AG09319 (cell line): ENCODE data around the gene GNG2.

ENCODE experiments used
- DNase-seq: peaks from one replicate; pipeline ENCODE4 v3.0.0-alpha.2; 2010; ENCODE audit warnings: low read depth; ENCODE audit errors: extremely low read depth
- CTCF ChIP-seq: IDR thresholded peaks from 2 replicates; pipeline ENCODE4 v1.5.1; 2011; ENCODE audit warnings: low read depth, mild to moderate bottlenecking, inconsistent platforms, low read length, moderate library complexity

Gene GNG2

DNA sequence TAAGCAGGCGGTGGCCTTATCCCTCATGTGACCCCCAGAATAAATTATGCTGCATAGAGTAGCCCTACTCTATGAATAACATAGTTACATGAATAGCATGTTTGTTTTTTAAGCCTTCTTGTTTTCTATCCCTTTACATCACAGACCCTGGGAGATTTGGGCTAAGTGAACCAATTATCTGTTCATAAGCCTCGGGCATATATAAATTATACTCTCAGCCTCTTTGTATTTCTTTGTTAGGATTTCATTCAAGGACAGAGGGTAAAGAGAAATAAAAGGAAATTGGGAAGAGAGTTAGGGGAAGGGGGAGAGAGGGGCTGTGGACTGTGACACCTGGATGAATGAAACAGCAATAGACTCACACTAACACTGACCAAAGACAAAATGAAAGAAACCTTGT is 93.6 kb downstream of the GNG2 start:
- DNase-seq: no peak
- no peak for TF ChIP-seq CTCF

GRCh38 chr14:51954657-51955056 is 94.2 kb downstream of the GNG2 start:
- TF ChIP-seq CTCF: no peak
- no peak for DNase-seq

- TF ChIP-seq CTCF: no peak
- no peak for DNase-seq
Observed at GRCh38 chr14:51957950-51958349, 97.5 kb downstream of the GNG2 start.

GRCh38 chr14:51959928-51960327 is 99.5 kb downstream of the GNG2 start:
- DNase-seq: no peak
- TF ChIP-seq CTCF: no peak

DNA sequence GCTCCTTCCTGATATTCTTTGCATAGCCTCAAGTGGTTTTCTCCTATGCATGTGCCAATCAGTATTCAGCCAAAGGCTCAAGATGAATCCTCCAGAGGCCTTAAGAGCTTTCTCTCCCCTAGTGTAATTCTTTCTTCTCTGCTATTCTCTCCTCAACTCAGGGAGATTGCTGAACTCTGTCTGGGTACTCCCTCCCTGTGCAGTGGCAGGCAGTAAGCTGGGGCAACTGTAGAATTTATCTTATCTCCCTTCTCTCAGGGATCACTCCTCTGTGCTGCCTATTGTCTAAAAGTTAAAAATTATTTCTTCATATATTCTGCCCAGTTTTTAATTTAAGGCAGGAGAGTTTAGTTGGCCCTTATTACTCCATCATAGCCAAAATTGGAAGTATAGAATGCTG is 100.5 kb downstream of the GNG2 start:
- DNase-seq: no peak
- no peak for TF ChIP-seq CTCF

DNA sequence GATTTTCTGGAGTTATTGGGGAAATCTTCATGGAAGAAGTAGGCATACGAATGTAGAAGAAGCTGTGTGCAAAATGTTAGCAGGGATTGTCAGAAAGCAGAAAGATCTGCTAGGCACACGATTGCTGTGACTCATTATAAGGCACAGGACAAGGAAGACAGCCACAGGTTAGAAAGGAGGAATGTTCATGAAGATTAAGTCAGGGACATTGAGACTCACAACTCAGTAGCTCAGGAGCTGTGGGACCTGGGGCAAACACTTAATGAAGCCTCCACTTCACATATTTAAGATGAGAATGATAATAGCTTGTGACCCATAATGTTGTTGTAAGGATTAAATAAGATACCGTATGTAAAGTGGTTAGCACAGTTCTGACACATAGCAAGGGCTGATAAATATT is 102.3 kb downstream of the GNG2 start:
- no peak for TF ChIP-seq CTCF

GRCh38 chr14:51963286-51963685 is 102.9 kb downstream of the GNG2 start:
- TF ChIP-seq CTCF: no peak
- DNase-seq: peak; percentile 25

More for the DNA sequence above, 102.3 kb downstream of the GNG2 start:
- no peak for DNase-seq
